ENCODE results near the gene REV1. TPM values are rescaled to one million over a fixed set of nuclear protein-coding genes. Genes with fewer than 3 reads are reported as not detected.
"Not testable (repeated sequence)": the region's sequence is repeated elsewhere in the genome, so short reads cannot be mapped to it uniquely, and the experiment has no call there.

REV1 gene
- total and polyA plus RNA-seq, 3 experiments from 2014 or later = 25.5 to 30.8 (median 30.0) TPM

DNA sequence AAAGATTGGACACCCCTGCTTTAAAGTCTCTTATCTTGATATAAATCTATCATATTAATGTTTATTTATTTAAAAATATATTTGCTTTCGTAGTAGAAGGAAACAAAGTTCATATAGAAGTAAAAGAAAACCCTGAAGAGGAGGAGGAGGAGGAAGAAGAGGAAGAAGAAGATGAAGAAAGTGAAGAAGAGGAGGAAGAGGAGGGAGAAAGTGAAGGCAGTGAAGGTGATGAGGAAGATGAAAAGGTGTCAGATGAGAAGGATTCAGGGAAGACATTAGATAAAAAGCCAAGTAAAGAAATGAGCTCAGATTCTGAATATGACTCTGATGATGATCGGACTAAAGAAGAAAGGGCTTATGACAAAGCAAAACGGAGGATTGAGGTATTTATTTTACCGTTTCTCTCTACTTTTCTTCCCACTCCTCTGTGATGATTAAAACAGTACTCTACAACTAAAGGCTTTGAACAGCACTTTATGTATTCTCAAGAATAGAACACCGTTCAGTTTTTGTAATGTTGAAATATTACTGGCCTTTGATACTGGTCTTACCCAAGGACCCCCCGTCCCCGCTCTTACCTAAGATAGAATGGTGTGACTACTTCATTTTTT lies 113.5 kb downstream of the REV1 start:
- Mint-ChIP-seq H3K4me3 (no peak overlapping the region), H3K27me3 (no peaks in the 10 kb centered on the region), H3K36me3 (peaks cover 27 to 91% (median 43%) of the 10 kb centered on the region in 3 donors), H3K9me3 (peaks cover 0 to 7% (median 4%) of the 10 kb centered on the region in 5 donors), H3K27ac (peak overlapping the region in 3 of 8 donors; percentile 67 to 83 (median 83)), H3K4me1 (peaks cover 3 to 7% (median 3%) of the 10 kb centered on the region in 3 donors)
- Histone ChIP-seq H3K9me3 (ENCODE audit: low read length) (no peaks in the 10 kb centered on the region), H3K27ac (ENCODE audit: low read depth, low read length) (no peak overlapping the region), H3K36me3 (ENCODE audit: insufficient read depth, low read length) (peaks cover 26% of the 10 kb centered on the region), H3K4me3 (ENCODE audit: low read length) (no peak overlapping the region), H3K4me1 (ENCODE audit: insufficient read depth, low read length) (no peaks in the 10 kb centered on the region), H3K27me3 (ENCODE audit: insufficient read depth, low read length, poor library complexity, severe bottlenecking) (no peaks in the 10 kb centered on the region)
- ChIA-PET POLR2A (no interaction called here), CTCF (no interaction called here)
- no peak for DNase-seq

DNA sequence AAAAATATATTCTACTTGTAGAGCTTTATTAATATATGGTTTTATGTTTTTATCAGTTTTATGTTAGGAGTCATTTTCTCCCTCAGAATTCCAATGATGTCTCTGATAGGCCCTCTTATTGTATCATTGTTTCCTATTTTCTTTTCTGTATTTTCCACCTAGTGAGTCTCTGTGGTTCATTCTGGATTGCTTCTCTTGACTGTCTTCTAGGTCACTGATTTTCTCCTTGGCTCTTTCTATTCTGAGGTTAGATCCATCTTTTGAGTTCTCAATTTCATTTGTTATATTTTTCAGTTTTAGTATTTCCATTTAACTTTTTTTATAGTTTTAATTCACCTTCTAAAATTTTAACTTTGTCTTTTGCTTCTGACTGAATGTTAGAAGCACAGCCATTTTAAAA lies 115.1 kb downstream of the REV1 start:
- Histone ChIP-seq H3K36me3 (ENCODE audit: insufficient read depth, low read length) (peaks cover 29% of the 10 kb centered on the region), H3K9me3 (ENCODE audit: low read length) (no peaks in the 10 kb centered on the region), H3K4me1 (ENCODE audit: insufficient read depth, low read length) (no peaks in the 10 kb centered on the region), H3K4me3 (ENCODE audit: low read length) (no peak overlapping the region), H3K27me3 (ENCODE audit: insufficient read depth, low read length, poor library complexity, severe bottlenecking) (no peaks in the 10 kb centered on the region), H3K27ac (ENCODE audit: low read depth, low read length) (no peak overlapping the region)
- Mint-ChIP-seq H3K27ac (no peak overlapping the region), H3K4me3 (no peak overlapping the region), H3K9me3 (peaks cover 0 to 7% (median 4%) of the 10 kb centered on the region in 5 donors), H3K36me3 (peaks cover 27 to 87% (median 36%) of the 10 kb centered on the region in 3 donors), H3K4me1 (peaks cover 3 to 7% (median 3%) of the 10 kb centered on the region in 3 donors), H3K27me3 (no peaks in the 10 kb centered on the region)
- CTCF ChIA-PET = interaction anchor here (0.7 kb wide), 1 partner anchor 24 kb away, joined by 3 read pairs; no protein-coding TSS in a partner anchor
- DNase-seq = no peak
- POLR2A ChIA-PET = no interaction called here

DNA sequence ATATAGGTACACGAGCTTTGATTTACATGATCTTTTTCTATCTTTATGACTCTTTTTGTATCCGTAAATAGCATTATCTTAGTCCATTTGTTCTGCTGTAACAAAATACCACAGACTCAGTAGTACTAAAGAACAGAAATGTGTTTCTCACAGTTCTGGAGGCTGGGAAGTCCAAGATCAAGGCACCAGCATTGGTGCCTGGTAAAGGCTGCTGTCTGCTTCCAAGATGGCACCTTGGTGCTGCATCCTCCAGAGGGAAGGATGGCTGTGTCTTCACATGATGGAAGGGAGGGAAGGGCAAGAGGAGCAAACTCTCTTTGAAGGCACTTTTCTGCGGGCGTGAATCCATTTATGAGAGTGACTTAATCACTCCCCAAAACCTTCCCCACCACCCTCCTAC lies 116.7 kb downstream of the REV1 start:
- H3K4me1 Mint-ChIP-seq = peaks cover 3 to 7% (median 3%) of the 10 kb centered on the region in 3 donors
- peaks cover 0 to 7% (median 4%) of the 10 kb centered on the region in 5 donors for H3K9me3 Mint-ChIP-seq
- Histone ChIP-seq H3K27ac (ENCODE audit: low read depth, low read length) (no peak overlapping the region), H3K4me1 (ENCODE audit: insufficient read depth, low read length) (no peaks in the 10 kb centered on the region), H3K9me3 (ENCODE audit: low read length) (no peaks in the 10 kb centered on the region), H3K27me3 (ENCODE audit: insufficient read depth, low read length, poor library complexity, severe bottlenecking) (no peaks in the 10 kb centered on the region), H3K4me3 (ENCODE audit: low read length) (no peak overlapping the region), H3K36me3 (ENCODE audit: insufficient read depth, low read length) (peaks cover 30% of the 10 kb centered on the region)
- ChIA-PET CTCF (no interaction called here), POLR2A (no interaction called here)
- H3K27me3 Mint-ChIP-seq = no peaks in the 10 kb centered on the region
- no peak overlapping the region for H3K4me3 Mint-ChIP-seq
- DNase-seq = no peak
- peaks cover 27 to 86% (median 40%) of the 10 kb centered on the region in 3 donors for H3K36me3 Mint-ChIP-seq
- no peak overlapping the region for H3K27ac Mint-ChIP-seq

DNA sequence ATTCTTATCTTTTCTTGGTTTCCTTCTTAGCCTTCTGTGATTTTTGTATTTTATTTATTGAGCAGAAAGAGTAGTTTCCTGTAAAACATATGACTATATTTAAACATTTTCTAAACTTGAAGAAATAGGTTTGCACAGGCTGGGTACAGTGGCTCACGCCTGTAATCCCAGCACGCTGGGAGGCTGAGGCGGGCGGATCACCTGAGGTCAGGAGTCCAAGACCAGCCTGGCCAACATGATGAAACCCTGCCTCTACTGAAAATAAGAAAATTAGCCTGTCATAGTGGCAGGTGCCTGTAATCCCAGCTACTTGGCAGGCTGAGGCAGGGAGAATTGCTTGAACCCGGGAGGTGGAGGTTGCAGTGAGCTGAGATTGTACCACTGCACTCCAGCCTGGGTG lies 121.0 kb downstream of the REV1 start:
- H3K27ac ChIP-seq (ENCODE audit: low read depth, low read length); DNase-seq; H3K4me1 Mint-ChIP-seq; H3K27me3 ChIP-seq (ENCODE audit: insufficient read depth, low read length, poor library complexity, severe bottlenecking); H3K4me3 ChIP-seq (ENCODE audit: low read length); H3K4me3 Mint-ChIP-seq; H3K27me3 Mint-ChIP-seq; H3K27ac Mint-ChIP-seq; CTCF ChIA-PET; H3K9me3 ChIP-seq (ENCODE audit: low read length); H3K9me3 Mint-ChIP-seq; H3K4me1 ChIP-seq (ENCODE audit: insufficient read depth, low read length); POLR2A ChIA-PET: not testable (repeated sequence)
- peaks cover 15 to 86% (median 30%) of the 10 kb centered on the region in 3 donors for H3K36me3 Mint-ChIP-seq
- H3K36me3 ChIP-seq (ENCODE audit: insufficient read depth, low read length) = peaks cover 59% of the 10 kb centered on the region

DNA sequence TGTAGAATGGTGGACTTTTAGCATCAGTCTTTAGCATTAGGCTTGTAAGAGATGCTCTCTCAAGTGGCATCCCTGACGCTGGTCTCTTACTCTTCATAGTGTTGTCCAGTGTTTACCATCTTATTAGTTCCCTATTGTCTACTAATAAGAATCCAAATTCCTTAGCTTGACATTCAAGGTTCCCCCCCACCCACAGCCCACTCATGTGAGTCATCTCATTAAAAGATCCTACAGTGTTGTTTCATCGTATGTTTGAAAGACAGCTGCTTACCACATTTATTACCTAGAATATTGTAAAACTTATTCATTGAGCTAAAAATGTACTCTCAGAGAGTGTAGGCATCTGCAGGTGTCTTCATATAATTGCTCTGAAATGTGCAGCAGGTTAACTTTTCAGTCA lies 124.2 kb downstream of the REV1 start:
- Mint-ChIP-seq H3K9me3 (no peaks in the 10 kb centered on the region), H3K27me3 (no peaks in the 10 kb centered on the region), H3K4me1 (peaks cover 0 to 3% (median 0%) of the 10 kb centered on the region in 3 donors), H3K27ac (no peak overlapping the region), H3K4me3 (no peak overlapping the region), H3K36me3 (peaks cover 0 to 87% (median 23%) of the 10 kb centered on the region in 3 donors)
- Histone ChIP-seq H3K27ac (ENCODE audit: low read depth, low read length) (no peak overlapping the region), H3K4me3 (ENCODE audit: low read length) (no peak overlapping the region), H3K4me1 (ENCODE audit: insufficient read depth, low read length) (no peaks in the 10 kb centered on the region), H3K27me3 (ENCODE audit: insufficient read depth, low read length, poor library complexity, severe bottlenecking) (no peaks in the 10 kb centered on the region), H3K9me3 (ENCODE audit: low read length) (no peaks in the 10 kb centered on the region), H3K36me3 (ENCODE audit: insufficient read depth, low read length) (peaks cover 52% of the 10 kb centered on the region)
- ChIA-PET POLR2A (no interaction called here), CTCF (interaction anchor here (1.2 kb wide), 1 partner anchor 28 kb away, joined by 3 read pairs; the partner anchor contains the start of gene EIF5B)
- no peak for DNase-seq

DNA sequence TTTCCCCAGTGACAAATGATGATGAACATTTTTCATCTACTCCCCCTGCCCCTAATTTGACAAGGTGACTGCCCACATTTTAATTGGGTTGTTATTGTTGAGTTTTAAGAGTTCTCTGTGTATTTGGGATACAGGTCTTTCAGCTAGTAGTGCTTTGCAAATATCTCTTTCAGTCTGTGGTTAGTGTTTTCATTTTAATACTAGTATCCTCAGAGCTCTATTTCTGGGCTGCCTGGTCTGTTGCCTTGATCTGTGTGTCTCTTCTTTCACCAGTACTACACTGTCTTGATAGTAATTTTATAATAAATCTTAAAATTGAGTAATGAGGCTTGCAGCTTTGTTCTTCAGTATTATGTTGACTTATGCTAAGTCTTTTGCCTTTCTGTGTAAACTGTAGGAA lies 133.0 kb downstream of the REV1 start:
- POLR2A ChIA-PET = no interaction called here
- Mint-ChIP-seq H3K9me3 (no peaks in the 10 kb centered on the region), H3K36me3 (peaks cover 0 to 25% (median 11%) of the 10 kb centered on the region in 3 donors), H3K4me3 (no peak overlapping the region), H3K27ac (no peak overlapping the region), H3K4me1 (peaks cover 37 to 59% (median 57%) of the 10 kb centered on the region in 3 donors), H3K27me3 (no peaks in the 10 kb centered on the region)
- H3K36me3 ChIP-seq (ENCODE audit: insufficient read depth, low read length) = no peaks in the 10 kb centered on the region
- no peak overlapping the region for H3K27ac ChIP-seq (ENCODE audit: low read depth, low read length)
- no peaks in the 10 kb centered on the region for H3K27me3 ChIP-seq (ENCODE audit: insufficient read depth, low read length, poor library complexity, severe bottlenecking)
- H3K4me1 ChIP-seq (ENCODE audit: insufficient read depth, low read length) = peaks cover 12% of the 10 kb centered on the region
- H3K4me3 ChIP-seq (ENCODE audit: low read length) = no peak overlapping the region
- DNase-seq = no peak
- CTCF ChIA-PET = interaction anchor here (1.4 kb wide), 1 partner anchor 14 kb away, joined by 3 read pairs; no protein-coding TSS in a partner anchor
- no peaks in the 10 kb centered on the region for H3K9me3 ChIP-seq (ENCODE audit: low read length)

DNA sequence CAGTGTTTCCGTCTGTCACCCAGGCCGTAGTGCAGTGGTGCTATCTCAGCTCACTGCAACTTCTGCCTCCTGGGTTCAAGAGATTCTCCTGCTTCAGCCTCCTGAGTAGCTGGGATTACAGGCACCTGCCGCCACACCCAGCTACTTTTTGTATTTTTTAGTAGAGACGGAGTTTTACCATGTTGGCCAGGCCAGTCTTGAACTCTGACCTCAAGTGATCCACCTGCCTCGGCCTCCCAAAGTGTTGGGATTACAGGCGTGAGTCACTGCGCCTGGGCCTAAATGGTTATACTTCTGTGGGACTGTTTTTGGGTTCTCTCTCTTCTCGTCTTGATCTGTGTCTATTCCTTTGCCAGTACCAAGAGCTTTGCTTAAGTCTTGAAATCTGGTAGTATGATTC lies 135.0 kb downstream of the REV1 start:
- H3K9me3 ChIP-seq (ENCODE audit: low read length); H3K9me3 Mint-ChIP-seq; H3K27me3 ChIP-seq (ENCODE audit: insufficient read depth, low read length, poor library complexity, severe bottlenecking); H3K27me3 Mint-ChIP-seq; H3K27ac Mint-ChIP-seq; H3K4me3 Mint-ChIP-seq; H3K36me3 ChIP-seq (ENCODE audit: insufficient read depth, low read length); POLR2A ChIA-PET; H3K27ac ChIP-seq (ENCODE audit: low read depth, low read length); H3K36me3 Mint-ChIP-seq; H3K4me3 ChIP-seq (ENCODE audit: low read length); DNase-seq: not testable (repeated sequence)
- peaks cover 51 to 75% (median 74%) of the 10 kb centered on the region in 3 donors for H3K4me1 Mint-ChIP-seq
- peaks cover 24% of the 10 kb centered on the region for H3K4me1 ChIP-seq (ENCODE audit: insufficient read depth, low read length)
- CTCF ChIA-PET = interaction anchor here (1.0 kb wide), 1 partner anchor 18 kb away, joined by 3 read pairs; the partner anchor contains the start of gene EIF5B

DNA sequence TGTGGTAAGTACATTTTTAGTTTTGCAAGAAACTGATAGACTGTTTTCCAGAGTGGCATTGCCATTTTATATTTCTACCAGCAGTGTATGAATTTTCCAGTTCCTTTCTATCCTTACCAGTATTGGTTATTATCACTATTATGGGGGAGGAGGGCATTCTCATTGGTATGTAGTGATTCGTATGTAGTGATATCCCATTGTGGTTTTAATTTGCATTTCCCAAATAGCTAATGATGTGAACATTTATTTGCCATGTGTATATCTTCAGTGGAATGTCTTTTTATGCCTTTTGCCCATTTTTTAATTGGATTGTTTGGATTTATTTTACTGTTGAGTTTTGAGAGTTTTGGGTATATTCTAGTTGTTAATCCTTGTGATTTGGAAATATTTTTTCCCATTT lies 135.7 kb downstream of the REV1 start:
- DNase-seq = no peak
- Histone ChIP-seq H3K4me1 (ENCODE audit: insufficient read depth, low read length) (peaks cover 29% of the 10 kb centered on the region), H3K27me3 (ENCODE audit: insufficient read depth, low read length, poor library complexity, severe bottlenecking) (no peaks in the 10 kb centered on the region), H3K27ac (ENCODE audit: low read depth, low read length) (no peak overlapping the region), H3K36me3 (ENCODE audit: insufficient read depth, low read length) (no peaks in the 10 kb centered on the region), H3K4me3 (ENCODE audit: low read length) (no peak overlapping the region), H3K9me3 (ENCODE audit: low read length) (no peaks in the 10 kb centered on the region)
- H3K36me3 Mint-ChIP-seq = peaks cover 0 to 5% (median 4%) of the 10 kb centered on the region in 3 donors
- no peaks in the 10 kb centered on the region for H3K27me3 Mint-ChIP-seq
- H3K4me1 Mint-ChIP-seq = peaks cover 54 to 82% (median 78%) of the 10 kb centered on the region in 3 donors
- CTCF ChIA-PET = no interaction called here
- no peaks in the 10 kb centered on the region for H3K9me3 Mint-ChIP-seq
- POLR2A ChIA-PET = no interaction called here
- H3K27ac Mint-ChIP-seq = no peak overlapping the region
- H3K4me3 Mint-ChIP-seq = peak overlapping the region in 1 of 7 donors; percentile 49

Data from CD8-positive, alpha-beta memory T cell (primary cell).